ENCODE results near the gene PPP2R2C.

GRCh38 chr4:6454112-6454910 is 18.1 kb downstream of the PPP2R2C start:
- no peak for TF ChIP-seq CTCF (conservative IDR thresholded peaks at IDR 0.05; ENCODE audit: low read depth, low read length)
- no peak for TF ChIP-seq EZH2 (IDR thresholded peaks at IDR 0.05; ENCODE audit: borderline replicate concordance, low read depth, low read length, poor library complexity, severe bottlenecking)
